Tibial artery (tissue), 4 donors: Measurements from ENCODE around the gene GNG13.

Experiments
- DNase-seq, 2 donors: peaks; one replicate each; pipeline ENCODE4 v3.0.0-alpha.2; 2019
- H3K27ac ChIP-seq, 2 donors: fragments of 200-600 bp; sonication (generic) in 1 of 2; 1 replicate in 1 of 2; 2 replicates in 1 of 2; pipeline ENCODE4 v1.5.1; 2018 to 2019; ENCODE audit warnings: mild to moderate bottlenecking in 1 of 2
- H3K27me3 ChIP-seq, 2 donors: fragments of 200-600 bp; sonication (generic) in 1 of 2; one replicate each; pipeline versions ENCODE4 v1.5.1 to v1.6.0; 2016 to 2019
- H3K36me3 ChIP-seq, 3 donors: fragments of 200-600 bp; sonication (generic) in 2 of 3; one replicate each; pipeline ENCODE4 v1.5.1; 2016 to 2019; ENCODE audit warnings: mild to moderate bottlenecking in 2 of 3
- H3K4me1 ChIP-seq, 4 donors: fragments of 200-600 bp; sonication (generic) in 2 of 4; 1 replicate in 3 of 4; 2 replicates in 1 of 4; pipeline ENCODE4 v1.5.1; 2016 to 2019
- H3K4me3 ChIP-seq, 2 donors: fragments of 200-600 bp; sonication (generic) in 1 of 2; 1 replicate in 1 of 2; 2 replicates in 1 of 2; pipeline ENCODE4 v1.5.1; 2018 to 2019; ENCODE audit warnings: mild to moderate bottlenecking in 2 of 2
- H3K9me3 ChIP-seq, 3 donors: fragments of 200-600 bp; sonication (generic) in 1 of 3; one replicate each; pipeline ENCODE4 v1.5.1; 2016 to 2019
- CTCF ChIP-seq, 2 experiments: fragments of 200-600 bp in 1 of 2; fragments of 450-650 bp in 1 of 2; IDR thresholded peaks; one replicate each; pipeline ENCODE4 v1.5.1; 2017 to 2019; ENCODE audit warnings: antibody characterized with exemption in 2 of 2, mild to moderate bottlenecking in 1 of 2, moderate library complexity in 1 of 2
- intact Hi-C: fragments of 100-400 bp; cut with DNase I; formaldehyde crosslinking; loops from one replicate; pipeline ENCODE4 v1.15.0; 2023; ENCODE audit warnings: low total_unique reads

Gene GNG13

GRCh38 chr16:761625-762513 lies 38.7 kb downstream of the GNG13 start:
- Histone ChIP-seq H3K27ac (no peak overlapping the region), H3K4me3 (no peak overlapping the region), H3K36me3 (no peaks in the 10 kb centered on the region), H3K4me1 (peaks cover 0 to 4% (median 0%) of the 10 kb centered on the region in 4 donors), H3K9me3 (no peaks in the 10 kb centered on the region), H3K27me3 (peaks cover 0 to 62% of the 10 kb centered on the region in 2 donors)
- no peak for DNase-seq
- no peak for TF ChIP-seq CTCF (IDR thresholded peaks at IDR 0.05)
- intact Hi-C loops, result no loop called here

GRCh38 chr16:760545-761343 lies 39.8 kb downstream of the GNG13 start, which contains the start of gene MSLN:
MSLN (plus strand) TSS chr16:760734; CDS start chr16:762681, 1,947 bp downstream.
- Histone ChIP-seq H3K27me3 (peaks cover 0 to 52% of the 10 kb centered on the region in 2 donors), H3K4me3 (no peak within 1 kb of the TSS)
- no peak for TF ChIP-seq CTCF (IDR thresholded peaks at IDR 0.05)

GRCh38 chr16:760065-760464 lies 40.5 kb downstream of the GNG13 start:
- no peak for TF ChIP-seq CTCF (IDR thresholded peaks at IDR 0.05)
- Histone ChIP-seq H3K4me3 (no peak overlapping the region), H3K36me3 (no peaks in the 10 kb centered on the region), H3K27me3 (peaks cover 0 to 47% of the 10 kb centered on the region in 2 donors), H3K9me3 (no peaks in the 10 kb centered on the region), H3K4me1 (peaks cover 0 to 4% (median 0%) of the 10 kb centered on the region in 4 donors), H3K27ac (no peak overlapping the region)
- DNase-seq, result no peak
- intact Hi-C loops, result no loop called here

More at GRCh38 chr16:760545-761343, 39.8 kb downstream of the GNG13 start, which contains the start of gene MSLN:
- Histone ChIP-seq H3K36me3 (no peaks in the 10 kb centered on the region), H3K4me1 (peaks cover 0 to 4% (median 0%) of the 10 kb centered on the region in 4 donors), H3K27ac (no peak within 1 kb of the TSS), H3K9me3 (no peaks in the 10 kb centered on the region)
- intact Hi-C loops, result no loop called here
- no peak for DNase-seq

- DNase-seq, result no peak
- TF ChIP-seq CTCF (IDR thresholded peaks at IDR 0.05), result no peak
- no peaks in the 10 kb centered on the region for H3K36me3 ChIP-seq
- intact Hi-C loops, result no loop called here
- no peak overlapping the region for H3K4me3 ChIP-seq
- H3K27ac ChIP-seq, result no peak overlapping the region
- H3K27me3 ChIP-seq, result peaks cover 0 to 41% of the 10 kb centered on the region in 2 donors
- H3K9me3 ChIP-seq, result no peaks in the 10 kb centered on the region
- H3K4me1 ChIP-seq, result peaks cover 0 to 4% (median 0%) of the 10 kb centered on the region in 4 donors
Observed at GRCh38 chr16:759110-759910, 41.2 kb downstream of the GNG13 start.

- Histone ChIP-seq H3K4me3 (no peak overlapping the region), H3K27me3 (peaks cover 0 to 20% of the 10 kb centered on the region in 2 donors), H3K27ac (no peak overlapping the region), H3K36me3 (no peaks in the 10 kb centered on the region), H3K4me1 (peaks cover 0 to 4% (median 0%) of the 10 kb centered on the region in 4 donors), H3K9me3 (no peaks in the 10 kb centered on the region)
- intact Hi-C loops, result no loop called here
- no peak for TF ChIP-seq CTCF (IDR thresholded peaks at IDR 0.05)
- no peak for DNase-seq
Observed at GRCh38 chr16:756428-756827, 44.1 kb downstream of the GNG13 start.
